ENCODE data around the gene SSBP1. TPM values are rescaled to one million over a fixed set of nuclear protein-coding genes. Genes with fewer than 3 reads are reported as not detected.
"Not testable (repeated sequence)": the region's sequence is repeated elsewhere in the genome, so short reads cannot be mapped to it uniquely, and the experiment has no call there.

The SSBP1 gene
- total RNA-seq, 1 experiment from 2014 or later, result 348 TPM

DNA sequence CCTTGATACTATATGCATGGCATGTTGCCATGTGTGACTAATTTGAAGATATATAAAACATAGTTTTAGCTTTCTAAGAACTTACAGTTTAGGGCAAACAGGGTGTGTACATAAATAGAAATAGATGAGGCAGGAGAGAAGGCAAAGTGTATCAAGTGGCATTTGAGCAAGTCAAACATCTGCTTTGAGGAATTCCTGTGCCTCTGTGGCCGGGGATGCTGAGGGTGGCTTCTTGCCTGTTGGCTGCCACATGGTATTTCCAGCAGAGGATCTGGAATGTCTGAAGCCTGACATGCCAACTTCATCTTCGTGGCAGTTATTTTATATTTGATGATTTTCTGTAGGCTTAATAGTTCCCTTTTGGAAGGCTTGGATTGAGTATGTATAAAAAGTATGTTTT is 6.0 kb downstream of the SSBP1 start:
- in situ Hi-C loops (cut with HindIII; ENCODE audit: low sequenced_read_pairs), result no loop called here

DNA sequence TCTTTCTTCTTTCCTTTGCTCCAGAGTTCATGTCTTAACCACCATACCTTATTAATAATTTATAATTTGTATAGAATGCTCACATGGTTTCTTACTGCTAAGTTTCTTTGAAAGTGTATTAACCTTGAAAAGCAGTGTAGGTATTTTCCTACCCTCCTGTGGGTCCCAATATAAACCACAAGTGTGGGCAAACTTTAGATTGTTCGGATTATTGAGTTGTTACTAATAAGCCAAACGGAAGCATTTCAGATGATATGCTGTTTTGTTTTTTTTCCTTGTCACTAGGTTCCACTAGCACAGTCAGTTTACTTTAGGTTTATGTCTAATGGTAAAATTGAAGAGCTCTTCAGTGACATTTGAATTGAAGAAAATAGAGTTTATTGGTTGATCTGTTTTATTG is 10.2 kb downstream of the SSBP1 start:
- in situ Hi-C loops (cut with HindIII; ENCODE audit: low sequenced_read_pairs), result no loop called here
- DNase-seq (ENCODE audit: low spot score), result no peak

More for the DNA sequence above, 6.0 kb downstream of the SSBP1 start:
- DNase-seq (ENCODE audit: low spot score), result no peak

DNA sequence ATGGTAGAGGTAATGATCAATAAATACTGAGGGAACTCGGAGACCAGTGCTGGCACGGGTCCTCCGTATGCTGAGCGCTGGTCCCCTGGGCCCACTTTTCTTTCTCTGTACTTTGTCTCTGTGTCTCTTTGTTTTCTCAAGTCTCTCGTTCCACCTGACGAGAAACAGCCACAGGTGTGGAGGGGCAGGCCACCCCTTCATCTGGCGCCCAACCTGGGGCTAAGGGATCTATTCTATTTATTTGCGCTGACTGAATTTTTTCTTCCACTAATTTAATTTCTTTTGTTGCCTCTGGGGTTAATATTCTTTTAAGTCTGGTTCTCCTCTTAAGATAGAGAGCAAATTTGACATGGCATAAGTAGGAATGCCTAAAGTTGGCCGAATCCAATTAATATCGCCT is 13.7 kb downstream of the SSBP1 start:
- DNase-seq (ENCODE audit: low spot score); in situ Hi-C loops (cut with HindIII; ENCODE audit: low sequenced_read_pairs): not testable (repeated sequence)

DNA sequence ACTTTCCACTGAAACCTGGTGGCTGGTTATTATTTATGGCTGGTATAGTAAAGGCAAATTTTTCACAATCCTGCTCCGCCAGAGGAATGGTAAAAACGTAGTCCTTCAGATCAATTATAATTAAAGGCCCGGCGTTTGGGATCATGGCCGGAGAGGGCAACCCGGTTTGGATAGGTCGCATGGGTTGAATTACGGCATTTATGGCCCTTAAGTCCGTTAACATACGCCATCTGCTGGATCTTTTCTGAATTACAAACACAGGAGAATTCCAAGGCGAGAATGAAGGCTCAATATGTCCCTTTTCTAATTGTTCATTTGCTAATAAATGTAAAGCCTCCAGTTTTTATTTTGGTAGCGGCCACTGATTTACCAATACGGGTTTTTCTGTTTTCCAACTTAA is 14.5 kb downstream of the SSBP1 start:
- no peak for DNase-seq (ENCODE audit: low spot score)
- in situ Hi-C loops (cut with HindIII; ENCODE audit: low sequenced_read_pairs), result no loop called here

DNA sequence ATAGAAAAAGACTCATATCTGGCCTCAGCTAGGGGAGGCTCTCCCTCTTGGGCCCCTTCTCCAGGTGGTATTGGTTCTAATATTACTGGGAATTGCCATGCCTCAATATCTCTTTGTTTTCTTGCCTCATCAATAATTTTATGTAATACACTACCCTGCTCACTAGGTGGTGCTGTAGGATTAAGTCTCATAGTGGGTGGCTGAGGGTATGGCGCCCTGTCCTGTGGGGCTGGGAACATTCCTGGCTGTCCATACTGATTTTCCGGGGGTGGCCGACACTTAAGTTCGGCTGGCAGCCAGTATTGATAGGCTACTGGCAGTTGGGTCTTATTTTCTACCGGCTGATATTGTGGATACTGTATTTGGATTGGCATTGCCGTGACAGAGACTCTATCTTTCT is 16.8 kb downstream of the SSBP1 start:
- in situ Hi-C loops (cut with HindIII; ENCODE audit: low sequenced_read_pairs), result no loop called here
- DNase-seq (ENCODE audit: low spot score), result peak; percentile 12

DNA sequence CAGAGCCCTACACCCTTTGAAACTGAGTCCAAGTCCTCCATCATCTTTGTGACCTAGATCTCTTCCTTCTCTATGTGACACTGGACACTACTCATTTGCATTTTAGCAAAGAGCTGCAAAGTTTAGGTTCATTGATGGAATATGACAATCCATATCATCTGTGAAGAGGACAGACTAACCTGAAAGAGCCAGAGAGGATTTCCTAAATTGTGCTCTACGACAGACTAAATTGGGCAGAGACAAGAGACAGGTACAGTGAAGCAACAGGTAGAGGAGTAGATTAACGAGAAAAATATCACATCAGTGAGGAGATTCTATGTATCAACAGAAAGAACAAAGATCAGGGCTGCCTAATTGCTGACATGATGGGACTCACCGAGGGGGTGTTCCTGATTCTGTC is 25.6 kb downstream of the SSBP1 start, which contains the start of gene TAS2R3:
Gene TAS2R3 (plus strand): TSS at position 301 of the 400 bp plus-strand sequence. CDS start 62 bp downstream, at position 363.
- in situ Hi-C loops (cut with HindIII; ENCODE audit: low sequenced_read_pairs), result no loop called here
- DNase-seq (ENCODE audit: low spot score), result no peak

DNA sequence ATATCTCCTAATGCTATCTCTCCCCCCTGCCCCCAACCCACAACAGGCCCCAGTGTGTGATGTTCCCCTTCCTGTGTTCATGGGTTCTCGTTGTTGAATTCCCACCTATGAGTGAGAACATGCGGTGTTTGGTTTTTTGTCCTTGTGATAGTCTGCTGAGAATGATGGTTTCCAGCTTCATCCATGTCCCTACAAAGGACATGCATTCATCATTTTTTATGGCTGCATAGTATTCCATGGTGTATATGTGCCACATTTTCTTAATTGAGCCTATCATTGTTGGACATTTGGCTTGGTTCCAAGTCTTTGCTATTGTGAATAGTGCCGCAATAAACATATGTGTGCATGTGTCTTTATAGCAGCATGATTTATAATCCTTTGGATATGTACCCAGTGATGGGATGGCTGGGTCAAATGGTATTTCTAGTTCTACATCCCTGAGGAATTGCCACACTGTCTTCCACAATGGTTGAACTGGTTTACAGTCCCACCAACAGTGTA is 32.0 kb downstream of the SSBP1 start:
- in situ Hi-C loops (cut with HindIII; ENCODE audit: low sequenced_read_pairs); DNase-seq (ENCODE audit: low spot score): not testable (repeated sequence)

DNA sequence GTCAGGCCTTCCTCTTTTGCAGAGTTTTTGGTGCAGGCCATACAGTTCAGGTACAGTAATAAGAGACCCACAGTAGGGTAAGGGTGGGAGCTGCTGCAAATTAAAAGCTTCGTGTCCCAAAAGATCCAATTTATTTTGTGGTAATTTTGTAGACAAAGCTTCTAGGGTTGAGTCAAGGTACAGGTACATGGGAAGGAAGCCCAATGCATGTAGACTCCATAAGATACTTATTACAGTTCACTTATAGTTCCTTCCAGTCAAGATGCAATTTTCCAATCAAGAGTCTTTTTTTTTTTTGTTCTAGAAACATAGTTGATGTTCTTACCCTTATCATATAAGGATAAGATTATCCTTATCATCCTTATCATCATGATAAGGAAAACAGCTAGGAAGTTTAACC is 38.2 kb downstream of the SSBP1 start, which contains the start of gene TAS2R4:
Gene TAS2R4 (plus strand): TSS at position 301 of the 400 bp plus-strand sequence. CDS start 1,815 bp downstream, outside the sequence.
- in situ Hi-C loops (cut with HindIII; ENCODE audit: low sequenced_read_pairs), result no loop called here
- DNase-seq (ENCODE audit: low spot score), result no peak

DNA sequence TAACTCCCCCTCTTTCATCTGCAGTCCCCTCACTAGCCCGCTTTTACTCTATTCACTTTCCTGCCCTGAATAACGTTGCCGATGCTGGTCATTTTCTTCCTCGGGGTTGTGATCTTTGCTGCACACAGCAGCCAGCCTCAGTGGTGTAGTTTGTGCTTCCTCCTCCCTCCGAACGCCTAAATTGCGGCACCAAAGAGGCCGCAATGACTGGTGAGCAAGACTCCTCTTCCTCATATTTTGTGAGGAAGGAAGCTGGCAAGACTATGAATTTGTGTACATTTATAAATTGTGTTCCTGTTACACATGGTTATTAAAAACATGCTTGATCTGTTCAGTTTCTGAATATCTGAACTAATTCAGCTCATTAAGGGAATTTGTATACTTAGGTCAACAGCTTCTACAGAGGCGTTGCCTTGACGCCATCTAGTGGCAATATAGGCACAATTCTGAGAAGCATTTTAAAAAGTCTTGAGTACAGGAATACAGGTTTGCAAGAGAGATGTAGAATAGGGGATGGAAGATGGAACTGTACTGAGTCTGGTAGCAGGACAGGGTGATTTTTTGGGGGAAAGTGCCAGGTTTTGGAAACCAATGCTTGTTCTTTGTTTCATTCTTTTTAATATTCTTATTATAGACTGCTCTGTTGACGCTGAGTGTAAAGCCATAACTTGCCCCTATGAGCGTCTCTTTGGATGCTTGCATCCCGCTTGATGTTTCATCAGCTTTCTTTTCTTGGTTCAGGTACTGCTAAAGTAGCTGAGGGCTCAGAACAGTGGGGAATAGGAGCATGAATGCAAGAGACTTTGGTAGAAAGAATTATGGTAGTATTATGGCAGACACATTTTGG is 47.8 kb downstream of the SSBP1 start:
- DNase-seq (ENCODE audit: low spot score), result peak; percentile 69
- in situ Hi-C loops (cut with HindIII; ENCODE audit: low sequenced_read_pairs), result no loop called here

DNA sequence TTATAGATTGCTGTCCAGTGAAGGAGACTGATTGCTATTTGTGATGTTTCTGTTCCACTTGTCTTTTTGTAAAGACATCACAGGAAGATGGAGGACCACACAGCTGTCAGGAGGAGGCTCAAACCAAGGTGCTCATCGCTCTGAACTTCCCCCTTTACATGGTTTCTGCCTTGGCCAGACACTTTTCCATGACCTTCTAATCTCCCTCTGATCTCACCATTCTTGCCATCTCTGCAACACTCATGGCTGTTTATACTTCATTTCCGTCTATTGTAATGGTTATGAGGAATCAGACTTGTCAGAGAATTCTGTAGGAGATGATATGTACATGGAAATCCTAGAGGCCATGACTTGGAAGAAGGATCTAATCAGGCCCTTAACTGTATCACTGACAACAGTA is 50.1 kb downstream of the SSBP1 start:
- DNase-seq (ENCODE audit: low spot score), result no peak
- in situ Hi-C loops (cut with HindIII; ENCODE audit: low sequenced_read_pairs), result no loop called here

DNA sequence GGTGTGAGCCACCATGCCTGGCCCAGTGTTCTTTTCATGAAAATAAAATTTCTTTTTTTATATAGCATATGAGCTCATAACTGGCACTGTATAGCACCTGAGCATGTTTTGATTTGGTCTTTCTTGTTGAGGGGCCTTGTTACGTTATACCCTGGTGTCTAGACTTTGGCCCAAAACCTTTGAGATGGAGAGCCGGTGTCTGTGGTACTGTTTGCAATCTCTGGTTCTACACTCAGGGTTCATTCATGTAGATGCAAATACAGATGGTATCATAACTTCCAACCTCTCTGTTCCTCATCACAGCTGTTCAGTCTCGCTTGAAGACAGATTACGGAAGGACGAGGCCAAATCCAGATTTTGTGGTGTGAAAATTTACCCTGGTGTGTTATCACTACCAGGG is 51.8 kb downstream of the SSBP1 start, which contains the start of gene TAS2R5:
Gene TAS2R5 (plus strand): TSS at position 301 of the 400 bp plus-strand sequence. CDS start 145 bp downstream, outside the sequence.
- DNase-seq (ENCODE audit: low spot score), result no peak
- in situ Hi-C loops (cut with HindIII; ENCODE audit: low sequenced_read_pairs), result no loop called here

DNA sequence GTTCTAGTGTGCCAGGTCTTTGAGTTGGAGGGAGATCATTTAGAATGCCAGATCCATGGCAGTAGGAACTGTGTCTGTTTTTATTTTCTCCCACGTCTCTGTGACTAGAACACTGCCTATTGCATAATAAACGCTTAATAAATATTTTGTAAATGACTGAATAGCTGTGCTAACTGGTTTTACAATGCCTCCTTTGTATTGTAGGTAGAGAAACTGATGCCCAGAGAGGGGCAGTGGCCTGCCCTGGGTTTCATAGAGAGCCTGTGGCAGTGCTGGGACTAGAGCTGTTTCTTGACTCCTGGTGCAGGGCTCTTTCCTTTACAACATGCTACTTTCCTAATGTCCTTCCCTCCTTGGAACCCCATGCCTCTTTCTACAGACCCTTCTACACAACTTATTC is 54.4 kb downstream of the SSBP1 start:
- in situ Hi-C loops (cut with HindIII; ENCODE audit: low sequenced_read_pairs), result no loop called here
- DNase-seq (ENCODE audit: low spot score), result no peak

Other genes starting within 250 kb of the SSBP1 start
- gene AGK, start 186.9 kb upstream of the SSBP1 start, total RNA-seq (2014; rRNA removed; shearing (Covaris generic)), result 45.3 and 53.5 TPM in 2 replicates
- gene DENND11, start 36.2 kb upstream of the SSBP1 start, total RNA-seq (2014; rRNA removed; shearing (Covaris generic)), result 1.7 and 3.3 TPM in 2 replicates
- not detected in 2 replicates for gene WEE2, start 30.0 kb upstream of the SSBP1 start, total RNA-seq (2014; rRNA removed; shearing (Covaris generic))
- not detected in 2 replicates for gene TAS2R3, start 25.7 kb downstream of the SSBP1 start, total RNA-seq (2014; rRNA removed; shearing (Covaris generic))
- not detected in 2 replicates for gene TAS2R4, start 38.3 kb downstream of the SSBP1 start, total RNA-seq (2014; rRNA removed; shearing (Covaris generic))
- 0.12 TPM in 1 of 2 replicates, not detected in the other for gene TAS2R5, start 51.9 kb downstream of the SSBP1 start, total RNA-seq (2014; rRNA removed; shearing (Covaris generic))
- gene PRSS37, start 103.1 kb downstream of the SSBP1 start, total RNA-seq (2014; rRNA removed; shearing (Covaris generic)), result not detected in 2 replicates
- not detected in 2 replicates for gene OR9A4, start 178.0 kb downstream of the SSBP1 start, total RNA-seq (2014; rRNA removed; shearing (Covaris generic))
- not detected in 2 replicates for gene CLEC5A, start 208.6 kb downstream of the SSBP1 start, total RNA-seq (2014; rRNA removed; shearing (Covaris generic))
- gene TAS2R38, start 235.4 kb downstream of the SSBP1 start, total RNA-seq (2014; rRNA removed; shearing (Covaris generic)), result not detected in 2 replicates